Neural cell (in vitro differentiated cells): ENCODE measurements around the gene RDH13. TPM values are rescaled to one million over a fixed set of nuclear protein-coding genes. Genes with fewer than 3 reads are reported as not detected.
"Not testable (repeated sequence)": the region's sequence is repeated elsewhere in the genome, so short reads cannot be mapped to it uniquely, and the experiment has no call there.

Source experiments
- H2AFZ ChIP-seq: fragments of 200-600, 300-800 bp; sonication (generic), shearing (Covaris generic); 2 replicates; pipeline ENCODE4 v1.6.0; 2014; ENCODE audit warnings: low read depth, mild to moderate bottlenecking, antibody characterized with exemption, low read length, moderate library complexity
- H3F3A ChIP-seq: fragments of 200-600 bp; shearing (Covaris generic); 2 replicates; pipeline ENCODE4 v1.6.1; 2016; ENCODE audit warnings: mild to moderate bottlenecking, moderate library complexity, mixed read lengths, antibody characterized with exemption, low read length; ENCODE audit not compliant: insufficient read depth, poor library complexity, severe bottlenecking
- H3K27ac ChIP-seq: fragments of 200-600, 300-800 bp; sonication (generic), shearing (Covaris generic); 2 replicates; pipeline ENCODE4 v1.5.1; 2014; ENCODE audit warnings: mild to moderate bottlenecking, low read length, moderate library complexity
- H3K27me3 ChIP-seq: fragments of 300-800, 200-600 bp; sonication (generic), shearing (Covaris generic); 2 replicates; pipeline ENCODE4 v1.6.0; 2014; ENCODE audit warnings: mild to moderate bottlenecking, low read depth, low read length, moderate library complexity; ENCODE audit not compliant: insufficient read depth
- H3K36me3 ChIP-seq: fragments of 300-800, 200-600 bp; sonication (generic), shearing (Covaris generic); 2 replicates; pipeline ENCODE4 v1.5.1; 2014; ENCODE audit warnings: mild to moderate bottlenecking, antibody characterized with exemption, low read length, moderate library complexity; ENCODE audit not compliant: insufficient read depth
- H3K4me2 ChIP-seq: fragments of 300-800, 200-600 bp; sonication (generic), shearing (Covaris generic); 2 replicates; pipeline ENCODE4 v1.6.0; 2014; ENCODE audit warnings: mild to moderate bottlenecking, low read length
- H3K4me3 ChIP-seq: fragments of 300-800, 200-600 bp; sonication (generic), shearing (Covaris generic); 2 replicates; pipeline ENCODE4 v1.5.1; 2014; ENCODE audit warnings: mild to moderate bottlenecking, low read length, moderate library complexity
- H3K79me2 ChIP-seq: fragments of 200-600 bp; shearing (Covaris generic); replicated peaks from 2 replicates; pipeline ENCODE4 v1.6.0; 2014; ENCODE audit warnings: mild to moderate bottlenecking, low read length, moderate library complexity; ENCODE audit not compliant: insufficient read depth
- H3K9ac ChIP-seq: fragments of 300-800, 200-600 bp; sonication (generic), shearing (Covaris generic); 2 replicates; pipeline ENCODE4 v1.6.1; 2016; ENCODE audit warnings: mild to moderate bottlenecking, low read length, mixed read lengths
- H3K9me2 ChIP-seq: fragments of 200-600 bp; shearing (Covaris generic); 2 replicates; pipeline ENCODE4 v1.6.1; 2016; ENCODE audit warnings: mild to moderate bottlenecking, low read length, mixed read lengths; ENCODE audit not compliant: insufficient read depth
- H3K9me3 ChIP-seq: fragments of 200-600, 300-800 bp; sonication (generic), shearing (Covaris generic); 2 replicates; pipeline ENCODE4 v1.6.1; 2016; ENCODE audit warnings: mild to moderate bottlenecking, mixed run types, low read length, moderate library complexity, mixed read lengths
- H4K20me1 ChIP-seq: fragments of 200-600 bp; shearing (Covaris generic); 2 replicates; pipeline ENCODE4 v1.6.1; 2016; ENCODE audit warnings: mild to moderate bottlenecking, mixed run types; ENCODE audit not compliant: insufficient read depth
- EP300 ChIP-seq: fragments of 450-650 bp; conservative IDR thresholded peaks from 2 replicates; pipeline ENCODE4 v1.6.1; 2014; ENCODE audit warnings: antibody characterized with exemption, mild to moderate bottlenecking, moderate library complexity; ENCODE audit not compliant: poor library complexity, severe bottlenecking
- EZH2 ChIP-seq: fragments of 200-600, 300-800 bp; shearing (Covaris generic), sonication (generic); IDR thresholded peaks from 2 replicates; pipeline ENCODE4 v1.6.1; 2014; ENCODE audit warnings: antibody characterized with exemption, low read length, borderline replicate concordance, mild to moderate bottlenecking; ENCODE audit not compliant: insufficient read depth, poor library complexity, severe bottlenecking
- MXI1 ChIP-seq: fragments of 450-650 bp; conservative IDR thresholded peaks from 2 replicates; pipeline ENCODE4 v1.6.1; 2014; ENCODE audit warnings: antibody characterized with exemption, mild to moderate bottlenecking; ENCODE audit not compliant: poor library complexity, severe bottlenecking
- POLR2AphosphoS5 ChIP-seq: IDR thresholded peaks from 2 replicates; pipeline ENCODE4 v1.6.1; 2012
- RAD21 ChIP-seq: fragments of 450-650 bp; conservative IDR thresholded peaks from 2 replicates; pipeline ENCODE4 v1.6.1; 2014; ENCODE audit warnings: antibody characterized with exemption, mild to moderate bottlenecking, moderate library complexity
- REST ChIP-seq: IDR thresholded peaks from 2 replicates; pipeline ENCODE4 v1.6.1; 2012; ENCODE audit warnings: borderline replicate concordance
- SMC3 ChIP-seq: fragments of 450-650 bp; conservative IDR thresholded peaks from 2 replicates; pipeline ENCODE4 v1.6.1; 2014; ENCODE audit warnings: antibody characterized with exemption, mild to moderate bottlenecking, moderate library complexity; ENCODE audit not compliant: poor library complexity
- TAF1 ChIP-seq: IDR thresholded peaks from 2 replicates; pipeline ENCODE4 v1.6.1; 2012; ENCODE audit warnings: low read depth
- polyA plus RNA-seq: library from polyadenylated mRNA; depleted of rRNA; stranded (reverse); fragments of >200 nt; gene quantifications from 2 replicates; pipeline ENCODE4 v1.2.3, GENCODE V29; 2014
- TF ChIP-seq, protein P1 (sequence below): fragments of 450-650 bp; IDR thresholded peaks from 2 replicates; pipeline ENCODE4 v1.5.1; 2014; ENCODE audit warnings: antibody characterized with exemption, mild to moderate bottlenecking, moderate library complexity; ENCODE audit not compliant: poor library complexity, severe bottlenecking

Gene RDH13
- polyA plus RNA-seq, 1 donor from 2014 or later, result 9.8 TPM

DNA sequence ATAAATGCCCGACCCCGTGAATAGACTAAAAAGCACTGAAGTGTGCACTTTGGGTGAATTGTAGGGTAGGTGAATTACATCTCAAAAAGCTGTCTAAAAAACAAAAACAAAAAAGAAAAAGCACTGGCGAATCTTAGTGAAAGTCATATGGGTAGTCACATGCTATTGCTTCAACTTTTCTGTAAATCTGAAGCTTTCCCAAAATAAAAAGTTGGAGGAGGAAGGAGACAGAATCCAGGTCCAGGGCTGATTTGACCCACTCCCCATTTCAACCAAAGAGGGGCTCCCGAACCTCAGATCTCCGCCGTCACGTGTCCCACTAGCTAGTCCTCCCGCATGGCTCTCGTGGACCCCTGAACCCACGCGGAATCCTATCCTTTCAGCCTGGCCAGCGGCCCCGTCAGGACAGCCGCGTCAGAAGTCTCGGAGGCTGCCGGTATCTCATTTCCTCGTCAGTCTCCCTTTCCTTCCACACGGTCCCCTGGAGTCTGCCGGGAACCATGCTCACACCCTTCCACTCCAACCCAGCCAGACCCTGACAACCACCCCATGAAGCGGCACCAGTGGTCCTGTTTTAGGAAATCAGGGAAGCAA is 48.4 kb upstream of the RDH13 start:
- Histone ChIP-seq H3K4me2 (no peak overlapping the region), H3K9me2 (no peaks in the 10 kb centered on the region), H3K27ac (no peak overlapping the region), H3K9me3 (no peaks in the 10 kb centered on the region), H4K20me1 (peaks cover 5% of the 10 kb centered on the region), H3K4me3 (no peak overlapping the region), H3K36me3 (no peaks in the 10 kb centered on the region), H2AFZ (no peak overlapping the region), H3K27me3 (no peaks in the 10 kb centered on the region), H3K9ac (no peak overlapping the region), H3K79me2 (peaks cover 38% of the 10 kb centered on the region), H3F3A (no peaks in the 10 kb centered on the region)
- no peak for TF ChIP-seq REST
- no peak for TF ChIP-seq EP300
- TF ChIP-seq EZH2, result no peak
- TF ChIP-seq TAF1, result no peak
- TF ChIP-seq RAD21, result no peak

- no peak overlapping the region for H3K27ac ChIP-seq
- no peaks in the 10 kb centered on the region for H3K9me2 ChIP-seq
- H3K4me2 ChIP-seq, result no peak overlapping the region
- H3K9ac ChIP-seq, result no peak overlapping the region
- H3K9me3 ChIP-seq, result no peaks in the 10 kb centered on the region
- H3F3A ChIP-seq, result no peaks in the 10 kb centered on the region
- no peak overlapping the region for H3K4me3 ChIP-seq
- no peaks in the 10 kb centered on the region for H3K36me3 ChIP-seq
- H3K79me2 ChIP-seq, result peaks cover 24% of the 10 kb centered on the region
- no peaks in the 10 kb centered on the region for H3K27me3 ChIP-seq
- H2AFZ ChIP-seq, result no peak overlapping the region
- TF ChIP-seq SMC3 (no peak), EZH2 (no peak), EP300 (no peak), REST (no peak), POLR2AphosphoS5 (no peak), TAF1 (no peak), RAD21 (no peak), MXI1 (no peak)
- TF ChIP-seq, protein P1, sequence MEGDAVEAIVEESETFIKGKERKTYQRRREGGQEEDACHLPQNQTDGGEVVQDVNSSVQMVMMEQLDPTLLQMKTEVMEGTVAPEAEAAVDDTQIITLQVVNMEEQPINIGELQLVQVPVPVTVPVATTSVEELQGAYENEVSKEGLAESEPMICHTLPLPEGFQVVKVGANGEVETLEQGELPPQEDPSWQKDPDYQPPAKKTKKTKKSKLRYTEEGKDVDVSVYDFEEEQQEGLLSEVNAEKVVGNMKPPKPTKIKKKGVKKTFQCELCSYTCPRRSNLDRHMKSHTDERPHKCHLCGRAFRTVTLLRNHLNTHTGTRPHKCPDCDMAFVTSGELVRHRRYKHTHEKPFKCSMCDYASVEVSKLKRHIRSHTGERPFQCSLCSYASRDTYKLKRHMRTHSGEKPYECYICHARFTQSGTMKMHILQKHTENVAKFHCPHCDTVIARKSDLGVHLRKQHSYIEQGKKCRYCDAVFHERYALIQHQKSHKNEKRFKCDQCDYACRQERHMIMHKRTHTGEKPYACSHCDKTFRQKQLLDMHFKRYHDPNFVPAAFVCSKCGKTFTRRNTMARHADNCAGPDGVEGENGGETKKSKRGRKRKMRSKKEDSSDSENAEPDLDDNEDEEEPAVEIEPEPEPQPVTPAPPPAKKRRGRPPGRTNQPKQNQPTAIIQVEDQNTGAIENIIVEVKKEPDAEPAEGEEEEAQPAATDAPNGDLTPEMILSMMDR, result no peak
- peaks cover under 1% of the 10 kb centered on the region for H4K20me1 ChIP-seq
These were observed 46.8 kb upstream of the RDH13 start for GRCh38 chr19:55109527-55110291.

- not testable (repeated sequence) for H2AFZ ChIP-seq, H3K79me2 ChIP-seq, H3K9ac ChIP-seq, H4K20me1 ChIP-seq, H3F3A ChIP-seq, H3K9me3 ChIP-seq, H3K4me2 ChIP-seq, H3K9me2 ChIP-seq, H3K4me3 ChIP-seq, H3K27me3 ChIP-seq, H3K27ac ChIP-seq, H3K36me3 ChIP-seq
These were observed 44.3 kb upstream of the RDH13 start for GRCh38 chr19:55107252-55107651.
